ENCODE results near the gene MAGEB6. TPM values are rescaled to one million over a fixed set of nuclear protein-coding genes. Genes with fewer than 3 reads are reported as not detected.

MAGEB6 gene
- total and polyA plus RNA-seq, 2 of the 4 experiments (the other 2 are of a cell fraction): not detected

DNA sequence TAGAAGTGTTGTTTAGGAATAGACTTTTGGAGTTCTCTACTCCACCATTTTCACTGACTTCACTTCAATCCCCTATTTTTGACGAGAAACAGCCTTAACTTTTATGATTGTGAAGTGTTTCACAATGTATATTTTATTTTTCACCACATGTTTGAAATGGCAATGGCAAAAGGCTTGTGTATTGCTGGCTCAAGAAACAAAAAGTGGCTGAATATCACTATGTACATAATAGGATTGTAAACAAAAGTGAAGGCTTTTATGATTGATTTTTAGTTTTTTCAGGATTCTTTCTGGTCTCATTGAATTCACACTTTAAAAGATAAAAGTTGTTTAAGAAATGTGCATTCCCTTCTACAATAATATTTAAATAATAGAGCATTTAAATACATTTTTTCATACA is 41.9 kb downstream of the MAGEB6 start:
- in situ Hi-C loops (cut with MboI; ENCODE audit: low sequenced_read_pairs): no loop called here

More for the DNA sequence above, 41.9 kb downstream of the MAGEB6 start:
- DNase-seq (no peak), ATAC-seq (ENCODE audit: low read depth) (no peak)
- Histone ChIP-seq H4K91ac (ENCODE audit: insufficient read depth, low read depth, low read length) (no peak overlapping the region), H3K27me3 (ENCODE audit: control insufficient read depth, insufficient read depth, low read length) (no peaks in the 10 kb centered on the region), H3K4me3 (ENCODE audit: insufficient read depth, low read depth, low read length) (no peak overlapping the region), H3K23ac (ENCODE audit: low read depth, low read length) (no peak overlapping the region), H2AK5ac (ENCODE audit: low read depth, low read length) (no peak overlapping the region), H2BK5ac (ENCODE audit: low read depth, low read length, poor library complexity, severe bottlenecking) (no peak overlapping the region), H4K20me1 (ENCODE audit: insufficient read depth, low read length) (no peaks in the 10 kb centered on the region), H3K4me2 (ENCODE audit: low read depth, low read length) (no peak overlapping the region), H3K4ac (ENCODE audit: low read depth, low read length) (no peak overlapping the region), H2BK20ac (ENCODE audit: low read depth, low read length) (no peak overlapping the region), H4K8ac (ENCODE audit: low read depth in 2 of 2, low read length in 2 of 2) (no peak overlapping the region), H4K5ac (ENCODE audit: low read depth, low read length) (no peak overlapping the region), H2BK120ac (ENCODE audit: low read depth, low read length) (no peak overlapping the region), H3K27ac (ENCODE audit: insufficient read depth, low read length) (no peak overlapping the region), H3K56ac (ENCODE audit: extremely low read depth, insufficient read depth, low read length) (no peak overlapping the region), H3K4me1 (ENCODE audit: control insufficient read depth, insufficient read depth, low read length) (no peaks in the 10 kb centered on the region), H3K79me1 (ENCODE audit: low read depth in 1 of 2, low read length in 2 of 2) (no peaks in the 10 kb centered on the region), H2BK15ac (ENCODE audit: low read depth, low read length) (no peak overlapping the region), H3K9me1 (ENCODE audit: insufficient read depth, low read length) (no peaks in the 10 kb centered on the region), H3K9me3 (ENCODE audit: control insufficient read depth, insufficient read depth, low read length) (no peaks in the 10 kb centered on the region; the same call in none of the 2 replicates), H3K14ac (replicated peaks; ENCODE audit: low read depth, low read length) (no peak overlapping the region), H3K18ac (ENCODE audit: low read depth, low read length) (no peak overlapping the region), H3K9ac (ENCODE audit: low read depth, low read length) (no peak overlapping the region), H2AK9ac (replicated peaks; ENCODE audit: low read depth, low read length, poor library complexity) (no peak overlapping the region), H3K36me3 (ENCODE audit: control insufficient read depth, insufficient read depth, low read length) (no peaks in the 10 kb centered on the region), H2AFZ (replicated peaks; ENCODE audit: low read length, poor library complexity) (no peak overlapping the region)
- intact Hi-C loops (cut with micrococcal nuclease) (no loop called here), dilution Hi-C loops (cut with HindIII; ENCODE audit: low sequenced_read_pairs, unreplicated experiment) (no loop called here)
- TF ChIP-seq MXI1 (IDR thresholded peaks at IDR 0.05; ENCODE audit: borderline replicate concordance, low read depth, low read length) (no peak), FOS (IDR thresholded peaks at IDR 0.05; ENCODE audit: low read depth, low read length) (no peak), NFE2L2 (IDR thresholded peaks at IDR 0.05; ENCODE audit: low read depth, low read length) (no peak)
- TF ChIP-seq, protein P1, sequence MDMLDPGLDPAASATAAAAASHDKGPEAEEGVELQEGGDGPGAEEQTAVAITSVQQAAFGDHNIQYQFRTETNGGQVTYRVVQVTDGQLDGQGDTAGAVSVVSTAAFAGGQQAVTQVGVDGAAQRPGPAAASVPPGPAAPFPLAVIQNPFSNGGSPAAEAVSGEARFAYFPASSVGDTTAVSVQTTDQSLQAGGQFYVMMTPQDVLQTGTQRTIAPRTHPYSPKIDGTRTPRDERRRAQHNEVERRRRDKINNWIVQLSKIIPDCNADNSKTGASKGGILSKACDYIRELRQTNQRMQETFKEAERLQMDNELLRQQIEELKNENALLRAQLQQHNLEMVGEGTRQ (IDR thresholded peaks at IDR 0.05; ENCODE audit: low read depth, low read length): no peak
- no CpG with 5 or more reads among the region's 1 CpG for WGBS, 2 experiments (ENCODE audit: extremely low coverage in 2 of 2, insufficient read length in 1 of 2)
- CTCF ChIA-PET: no interaction called here
- POLR2A ChIA-PET (ENCODE audit: unreplicated experiment): no interaction called here
- no TSS peak for BruUV-seq (replicated peaks)

Other genes with a start within 250 kb of the MAGEB6 start
- gene MAGEB18, start 54.1 kb upstream of the MAGEB6 start, total RNA-seq (2012; rRNA removed): not detected in 2 replicates
- not detected in 2 replicates for gene MAGEB18, start 54.1 kb upstream of the MAGEB6 start, polyA plus RNA-seq (2012; rRNA removed)
- gene MAGEB6B, start 31.8 kb upstream of the MAGEB6 start, total RNA-seq (2012; rRNA removed): not detected in 2 replicates
- not detected in 2 replicates for gene MAGEB6B, start 31.8 kb upstream of the MAGEB6 start, polyA plus RNA-seq (2012; rRNA removed)
- gene MAGEB5, start 23.7 kb downstream of the MAGEB6 start, total RNA-seq (2012; rRNA removed): not detected in 2 replicates
- not detected in 2 replicates for gene MAGEB5, start 23.7 kb downstream of the MAGEB6 start, polyA plus RNA-seq (2012; rRNA removed)